Mucosa of descending colon (tissue), 3 donors: ENCODE results near the gene NTM. TPM values are rescaled to one million over a fixed set of nuclear protein-coding genes. Genes with fewer than 3 reads are reported as not detected.

Experiments
- ATAC-seq: fragments of 200-7000 bp; cut with Tn5 transposase; one replicate; pipeline ENCODE4 v1.9.1; 2020; ENCODE audit warnings: mild to moderate bottlenecking, moderate library complexity
- DNase-seq, 3 donors: peaks; one replicate each; pipeline ENCODE4 v3.0.0-alpha.2; 2020
- H3K36me3 ChIP-seq: fragments of 200-600 bp; one replicate; pipeline ENCODE4 v1.8.0; 2021; ENCODE audit warnings: low read depth, mild to moderate bottlenecking
- H3K4me1 ChIP-seq: fragments of 200-600 bp; one replicate; pipeline ENCODE4 v1.8.0; 2021; ENCODE audit warnings: low read depth, mild to moderate bottlenecking
- H3K4me3 ChIP-seq: fragments of 200-600 bp; one replicate; pipeline ENCODE4 v1.8.0; 2021; ENCODE audit warnings: mild to moderate bottlenecking
- H3K9me3 ChIP-seq: fragments of 200-600 bp; one replicate; pipeline ENCODE4 v1.8.0; 2021; ENCODE audit warnings: mild to moderate bottlenecking
- CTCF ChIP-seq: fragments of 200-600 bp; IDR thresholded peaks from one replicate; pipeline ENCODE4 v1.8.0; 2022; ENCODE audit warnings: antibody characterized with exemption, mild to moderate bottlenecking
- intact Hi-C, 2 donors: fragments of 100-400 bp; cut with DNase I in 1 of 2; cut with micrococcal nuclease in 1 of 2; formaldehyde crosslinking; loops; one replicate each; pipeline versions ENCODE4 v1.11.0 to v1.11.1; 2022; cut with DNase I, micrococcal nuclease
- total RNA-seq, 3 donors: library from RNA; stranded (reverse); fragmentation: NEBNext Ultra II Directional in 2 of 3; extraction: Animal tissue kit (Norgen Biotek cat#: 25700) in 2 of 3; gene quantifications; one replicate each; pipeline versions ENCODE4 v1.2.1 to v1.2.4, GENCODE V29; 2021 to 2023
- donor health status: DM: no; HTN: no; CAD: no; lungs with moderate emphysema.
- donor health status: DM: no; HTN: no; CAD: no.
- donor health status: DM: no; HTN: yes; CAD: no.

Gene NTM
- total RNA-seq, 3 donors from 2014 or later: 0.64 to 7.7 (median 1.2) TPM

- no peak for ATAC-seq
- Histone ChIP-seq H3K36me3 (no peaks in the 10 kb centered on the region), H3K4me3 (no peak overlapping the region), H3K9me3 (no peaks in the 10 kb centered on the region), H3K4me1 (no peaks in the 10 kb centered on the region)
- intact Hi-C loops: no loop called here
- no peak for TF ChIP-seq CTCF
- no peak for DNase-seq
Measured at GRCh38 chr11:132103021-132103420, 732.6 kb downstream of the NTM start.

- no peaks in the 10 kb centered on the region for H3K4me1 ChIP-seq
- intact Hi-C loops: no loop called here
- no peak for TF ChIP-seq CTCF
- H3K4me3 ChIP-seq: no peak overlapping the region
- H3K9me3 ChIP-seq: no peaks in the 10 kb centered on the region
- ATAC-seq (no peak), DNase-seq (no peak)
- no peaks in the 10 kb centered on the region for H3K36me3 ChIP-seq
Measured at GRCh38 chr11:132106096-132106982, 735.9 kb downstream of the NTM start.

GRCh38 chr11:132111316-132111715 is 740.9 kb downstream of the NTM start:
- H3K9me3 ChIP-seq: no peaks in the 10 kb centered on the region
- H3K4me1 ChIP-seq: no peaks in the 10 kb centered on the region
- no peak for TF ChIP-seq CTCF
- intact Hi-C loops: no loop called here
- H3K4me3 ChIP-seq: no peak overlapping the region
- DNase-seq: no peak
- H3K36me3 ChIP-seq: no peaks in the 10 kb centered on the region
- no peak for ATAC-seq

- Histone ChIP-seq H3K4me1 (no peaks in the 10 kb centered on the region), H3K36me3 (no peaks in the 10 kb centered on the region), H3K4me3 (no peak overlapping the region), H3K9me3 (no peaks in the 10 kb centered on the region)
- no peak for TF ChIP-seq CTCF
- DNase-seq (no peak), ATAC-seq (no peak)
- intact Hi-C loops: no loop called here
Measured at GRCh38 chr11:132111838-132112237, 741.4 kb downstream of the NTM start.

- no peak for ATAC-seq
- Histone ChIP-seq H3K4me1 (no peaks in the 10 kb centered on the region), H3K36me3 (no peaks in the 10 kb centered on the region), H3K4me3 (no peak overlapping the region), H3K9me3 (no peaks in the 10 kb centered on the region)
- no peak for TF ChIP-seq CTCF
- DNase-seq: no peak
- intact Hi-C loops: no loop called here
Measured at GRCh38 chr11:132112846-132113245, 742.4 kb downstream of the NTM start.
